ENCODE data around the gene CPEB3. TPM values are rescaled to one million over a fixed set of nuclear protein-coding genes. Genes with fewer than 3 reads are reported as not detected.
A peak's percentile ranks its signal among the peaks of the same experiment; 100 is the strongest.

The CPEB3 gene
- total and polyA plus RNA-seq, 2 donors (not counting 1 experiment from before 2014, with no cell fraction given), result 0.37 to 0.66 TPM

- Histone ChIP-seq H3K9ac (ENCODE audit: insufficient read depth, low read length) (no peak overlapping the region), H4K20me1 (ENCODE audit: control insufficient read depth, extremely low read depth, insufficient read depth, low read length) (no peaks in the 10 kb centered on the region)
- DNase-seq (ENCODE audit: low read depth in 2 of 2), result peak in 1 of 2 donors; percentile 71
These were observed 187.3 kb downstream of the CPEB3 start for GRCh38 chr10:92103376-92104090.

DNA sequence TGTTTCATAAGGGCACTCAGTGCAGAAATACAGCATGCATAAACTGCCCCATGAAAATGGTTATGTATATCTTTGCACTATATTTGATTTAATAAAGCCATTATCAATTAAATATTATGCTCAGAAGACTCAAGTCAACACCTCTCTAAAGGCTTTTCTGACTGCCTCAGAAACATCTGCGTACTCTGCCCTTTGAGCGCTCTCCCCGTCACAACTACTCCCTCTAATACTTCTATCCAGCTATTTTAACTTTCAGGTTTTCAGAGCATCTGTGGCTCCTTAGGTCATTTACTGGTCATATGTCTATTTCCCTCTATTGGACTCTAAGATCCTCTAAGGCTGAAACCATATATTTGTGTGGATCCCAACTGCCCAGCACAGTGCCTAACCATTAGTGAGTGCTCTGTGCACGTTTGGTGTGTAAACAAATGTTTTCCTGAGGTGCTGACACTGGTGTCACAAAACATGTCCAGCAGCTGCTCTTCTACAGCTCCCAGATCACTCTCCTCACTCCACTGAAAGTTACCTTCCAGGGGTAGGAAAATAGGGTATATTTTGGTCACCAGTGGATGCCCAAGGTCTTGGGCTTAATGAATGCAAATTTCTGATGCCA lies 188.2 kb downstream of the CPEB3 start:
- no peaks in the 10 kb centered on the region for H3K27me3 ChIP-seq (ENCODE audit: control insufficient read depth, insufficient read depth, low read length)

More at GRCh38 chr10:92103376-92104090, 187.3 kb downstream of the CPEB3 start:
- Histone ChIP-seq H3K79me2 (ENCODE audit: control insufficient read depth, insufficient read depth, low read length) (no peaks in the 10 kb centered on the region), H3K4me2 (ENCODE audit: extremely low read depth, insufficient read depth, low read length) (no peak overlapping the region), H2AFZ (ENCODE audit: low read length) (no peak overlapping the region), H3K4me1 (ENCODE audit: control insufficient read depth, extremely low read depth, insufficient read depth, low read length) (no peaks in the 10 kb centered on the region), H3K9me3 (ENCODE audit: control insufficient read depth, insufficient read depth, low read depth, low read length) (no peaks in the 10 kb centered on the region), H3K36me3 (ENCODE audit: control insufficient read depth, insufficient read depth, low read length) (no peaks in the 10 kb centered on the region), H3K27me3 (ENCODE audit: control insufficient read depth, insufficient read depth, low read length) (no peaks in the 10 kb centered on the region), H3K4me3 (replicated peaks in 1 of 4; ENCODE audit: control extremely low read depth in 1 of 4, insufficient read depth in 1 of 4, low read depth in 3 of 4, low read length in 4 of 4) (no peak overlapping the region), H3K27ac (ENCODE audit: insufficient read depth, low read length) (no peak overlapping the region)
- TF ChIP-seq CTCF (conservative IDR thresholded peaks at IDR 0.05 in 1 of 2, IDR thresholded peaks at IDR 0.05 in 1 of 2; ENCODE audit: low read depth in 1 of 2, low read length in 2 of 2), result no peak
- TF ChIP-seq EZH2 (IDR thresholded peaks at IDR 0.05; ENCODE audit: low read length, missing control alignments), result no peak

More for the DNA sequence above, 188.2 kb downstream of the CPEB3 start:
- TF ChIP-seq EZH2 (IDR thresholded peaks at IDR 0.05; ENCODE audit: low read length, missing control alignments) (no peak), CTCF (conservative IDR thresholded peaks at IDR 0.05 in 1 of 2, IDR thresholded peaks at IDR 0.05 in 1 of 2; ENCODE audit: low read depth in 1 of 2, low read length in 2 of 2) (no peak)
- Histone ChIP-seq H3K79me2 (ENCODE audit: control insufficient read depth, insufficient read depth, low read length) (no peaks in the 10 kb centered on the region), H2AFZ (ENCODE audit: low read length) (no peak overlapping the region), H3K27ac (ENCODE audit: insufficient read depth, low read length) (no peak overlapping the region), H3K4me1 (ENCODE audit: control insufficient read depth, extremely low read depth, insufficient read depth, low read length) (no peaks in the 10 kb centered on the region), H3K4me2 (ENCODE audit: extremely low read depth, insufficient read depth, low read length) (no peak overlapping the region), H4K20me1 (ENCODE audit: control insufficient read depth, extremely low read depth, insufficient read depth, low read length) (no peaks in the 10 kb centered on the region), H3K9me3 (ENCODE audit: control insufficient read depth, insufficient read depth, low read depth, low read length) (no peaks in the 10 kb centered on the region), H3K9ac (ENCODE audit: insufficient read depth, low read length) (no peak overlapping the region), H3K36me3 (ENCODE audit: control insufficient read depth, insufficient read depth, low read length) (no peaks in the 10 kb centered on the region), H3K4me3 (replicated peaks in 1 of 4; ENCODE audit: control extremely low read depth in 1 of 4, insufficient read depth in 1 of 4, low read depth in 3 of 4, low read length in 4 of 4) (no peak overlapping the region)
- DNase-seq (ENCODE audit: low read depth in 2 of 2), result no peak
